GM19043 (cell line): Measurements from ENCODE around the gene LRCOL1.
"Not testable (repeated sequence)": the region's sequence is repeated elsewhere in the genome, so short reads cannot be mapped to it uniquely, and the experiment has no call there.

Experiments
- ATAC-seq: cut with Tn5 transposase; IDR thresholded peaks from one replicate; pipeline ENCODE4 v1.9.1; 2021; ENCODE audit warnings: low read depth; ENCODE audit not compliant: unreplicated experiment

Gene LRCOL1

DNA sequence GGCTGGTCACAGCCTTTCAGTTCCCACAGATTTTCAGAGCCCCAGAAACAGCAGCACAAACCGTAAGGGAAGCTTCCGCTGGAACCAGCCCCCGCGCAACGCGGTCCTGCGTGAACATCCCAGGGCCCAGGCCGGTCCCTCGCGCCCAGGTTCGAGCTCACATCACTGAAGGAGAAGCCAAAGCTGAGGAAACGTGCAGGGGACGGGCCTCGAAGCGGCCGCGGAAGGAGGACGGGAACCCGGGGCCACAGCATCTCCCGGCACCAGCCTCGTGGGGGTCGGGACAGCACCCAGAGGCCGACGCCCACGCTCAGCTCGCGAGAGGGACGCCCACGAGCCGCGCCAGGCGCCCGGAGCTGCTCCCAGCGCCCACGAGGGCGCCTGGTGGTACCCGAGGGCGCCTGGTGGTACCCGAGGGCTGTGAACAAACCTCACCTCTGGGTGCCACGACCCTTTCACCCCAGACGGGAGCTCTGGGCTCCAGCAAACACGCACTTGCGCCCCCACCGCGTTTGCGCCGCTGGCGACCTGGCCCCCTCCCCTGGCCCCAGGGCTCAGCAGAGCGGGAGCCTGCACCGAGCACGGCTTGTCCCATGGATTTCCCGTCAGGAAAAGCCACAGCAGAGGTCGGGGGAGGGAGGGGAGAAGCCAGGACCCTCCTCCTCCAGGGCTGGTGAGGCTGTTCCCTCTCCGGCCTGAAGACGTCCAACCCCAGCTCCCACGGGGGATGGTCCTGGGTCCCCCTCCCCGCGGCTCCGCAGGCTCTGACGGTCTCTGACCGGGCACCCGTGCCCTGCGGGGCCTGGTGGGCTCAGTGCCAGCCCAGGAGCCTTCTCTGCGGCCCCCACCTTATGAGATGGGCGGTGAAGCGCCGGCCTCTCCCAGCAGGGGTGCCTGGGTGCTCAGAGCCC is 6.9 kb downstream of the LRCOL1 start:
- no peak for ATAC-seq

DNA sequence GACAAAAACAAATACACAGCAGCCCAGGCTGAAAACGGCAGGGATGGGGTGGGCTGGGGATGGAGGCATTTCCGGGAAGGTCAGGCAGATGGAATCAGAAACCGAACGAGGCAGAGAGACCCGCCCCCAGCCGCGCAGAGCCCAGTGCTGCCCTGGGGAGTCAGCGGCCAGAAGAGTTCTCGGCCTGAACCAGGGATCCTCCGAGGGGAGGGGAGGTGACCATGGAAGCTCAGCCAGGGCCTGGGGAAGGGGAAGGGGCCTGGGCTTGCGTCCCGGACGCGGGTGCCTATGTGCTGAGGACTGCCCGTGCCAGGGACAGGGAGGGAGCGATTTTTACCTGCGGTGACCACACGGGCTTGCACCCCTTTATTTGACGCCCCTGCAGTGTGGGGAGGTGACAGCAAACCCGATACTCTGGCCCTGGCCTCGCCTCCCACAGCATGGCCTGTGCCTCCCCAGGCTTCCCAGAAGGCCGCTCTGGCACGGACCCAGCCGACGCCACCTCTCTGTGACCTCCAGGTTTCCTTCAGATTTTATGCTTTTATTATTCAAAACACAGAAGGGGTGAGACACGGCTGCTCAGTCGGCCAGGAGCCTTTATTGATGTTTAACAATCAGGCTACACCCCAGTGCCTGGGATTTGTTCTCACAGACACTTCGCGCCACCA is 7.7 kb downstream of the LRCOL1 start:
- ATAC-seq: no peak

DNA sequence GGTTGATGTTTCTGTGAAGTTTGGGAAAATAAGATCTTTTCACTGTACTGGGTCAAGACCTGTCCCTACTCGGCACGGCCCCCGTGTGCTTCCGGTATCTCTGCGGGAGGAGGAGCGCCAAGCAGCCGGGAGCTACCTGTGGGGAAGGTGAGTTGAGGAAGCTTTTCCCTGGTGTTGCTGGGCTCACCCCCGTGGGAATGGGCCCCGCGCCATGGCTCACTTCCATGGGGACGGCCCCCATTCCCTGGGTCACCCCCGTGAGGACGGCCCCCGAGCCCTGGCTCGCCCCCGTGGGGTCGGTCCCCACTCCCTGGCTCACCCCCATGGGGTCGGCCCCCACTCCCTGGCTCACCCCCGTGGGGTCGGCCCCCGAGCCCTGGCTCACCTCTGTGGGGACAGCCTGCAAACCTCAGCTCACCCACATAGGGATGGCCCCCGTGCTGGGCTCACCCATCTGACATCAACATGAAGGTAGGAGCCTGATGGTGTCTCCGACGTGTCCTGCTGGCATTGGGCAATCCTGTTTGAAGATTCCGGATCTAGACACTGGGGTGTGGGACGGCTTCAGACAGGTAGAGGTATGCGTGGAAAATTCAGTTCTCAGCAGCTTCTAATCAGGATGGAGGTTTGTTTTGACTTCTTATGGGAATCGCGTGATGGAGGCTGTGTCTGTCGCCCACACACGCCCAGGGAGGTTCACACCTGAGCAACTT is 9.1 kb downstream of the LRCOL1 start:
- no peak for ATAC-seq

DNA sequence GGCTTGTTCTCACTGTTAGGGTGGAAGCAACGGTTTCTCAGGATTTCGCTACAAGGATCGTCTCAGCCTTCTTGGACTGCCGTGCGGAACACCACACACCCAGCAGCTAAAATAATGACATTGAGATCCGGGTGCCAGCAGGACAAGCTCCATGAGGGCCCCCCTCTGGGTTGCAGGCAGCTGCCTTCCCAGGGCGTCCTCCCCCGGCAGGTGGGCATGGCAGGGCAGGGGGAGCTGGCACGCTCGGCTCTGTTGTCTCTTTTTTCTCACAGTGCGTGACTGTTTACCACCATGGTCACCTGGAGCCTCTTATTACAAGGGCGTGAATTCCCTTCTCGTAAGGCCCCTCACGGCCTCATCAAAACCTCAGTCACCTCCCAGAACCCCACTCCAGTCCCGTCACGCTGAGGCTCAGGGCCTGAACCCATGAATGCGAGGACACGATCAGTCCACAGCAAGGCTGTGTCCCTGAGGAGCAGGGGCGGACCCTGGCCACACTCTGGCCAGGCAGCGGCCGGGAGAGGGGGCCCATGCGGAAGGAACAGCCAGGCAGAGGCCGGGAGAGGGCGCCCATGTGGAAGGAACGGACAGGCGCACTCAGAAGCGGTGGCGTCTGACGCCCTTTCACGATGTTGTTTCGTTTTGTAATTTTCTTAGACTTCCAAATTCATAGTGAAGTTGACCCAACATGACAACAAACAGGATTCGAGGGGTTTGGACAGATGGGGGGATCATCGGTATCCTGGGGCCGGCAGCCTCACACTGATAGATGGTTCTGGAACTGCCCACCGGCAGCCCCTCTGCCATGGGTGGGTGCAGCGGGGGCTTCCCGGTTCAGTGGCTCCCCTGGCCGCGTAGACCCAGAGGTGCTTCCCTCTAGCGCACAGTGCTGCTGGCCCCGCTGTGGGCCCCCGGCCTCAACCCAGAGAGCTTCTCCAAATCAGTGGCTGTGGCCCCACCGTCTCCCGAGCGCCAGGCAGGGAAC is 10.0 kb downstream of the LRCOL1 start:
- no peak for ATAC-seq

DNA sequence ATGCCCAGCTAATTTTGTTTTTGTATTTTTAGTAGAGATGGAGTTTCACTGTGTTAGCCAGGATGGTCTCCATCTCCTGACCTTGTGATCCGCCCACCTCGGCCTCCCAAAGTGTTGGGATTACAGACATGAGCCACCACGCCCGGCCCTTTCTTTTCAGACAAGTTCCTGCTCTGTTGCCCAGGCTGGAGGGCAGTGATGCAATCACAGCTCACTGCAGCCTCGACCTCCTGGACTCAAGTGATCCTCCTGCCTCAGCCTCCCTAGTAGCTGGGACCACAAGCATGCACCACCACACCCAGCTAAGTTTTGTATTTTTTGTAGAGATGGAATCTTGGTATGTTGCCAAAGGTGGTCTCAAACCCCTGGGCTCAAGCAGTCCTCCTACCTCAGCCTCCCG is 10.9 kb downstream of the LRCOL1 start:
- not testable (repeated sequence) for ATAC-seq

DNA sequence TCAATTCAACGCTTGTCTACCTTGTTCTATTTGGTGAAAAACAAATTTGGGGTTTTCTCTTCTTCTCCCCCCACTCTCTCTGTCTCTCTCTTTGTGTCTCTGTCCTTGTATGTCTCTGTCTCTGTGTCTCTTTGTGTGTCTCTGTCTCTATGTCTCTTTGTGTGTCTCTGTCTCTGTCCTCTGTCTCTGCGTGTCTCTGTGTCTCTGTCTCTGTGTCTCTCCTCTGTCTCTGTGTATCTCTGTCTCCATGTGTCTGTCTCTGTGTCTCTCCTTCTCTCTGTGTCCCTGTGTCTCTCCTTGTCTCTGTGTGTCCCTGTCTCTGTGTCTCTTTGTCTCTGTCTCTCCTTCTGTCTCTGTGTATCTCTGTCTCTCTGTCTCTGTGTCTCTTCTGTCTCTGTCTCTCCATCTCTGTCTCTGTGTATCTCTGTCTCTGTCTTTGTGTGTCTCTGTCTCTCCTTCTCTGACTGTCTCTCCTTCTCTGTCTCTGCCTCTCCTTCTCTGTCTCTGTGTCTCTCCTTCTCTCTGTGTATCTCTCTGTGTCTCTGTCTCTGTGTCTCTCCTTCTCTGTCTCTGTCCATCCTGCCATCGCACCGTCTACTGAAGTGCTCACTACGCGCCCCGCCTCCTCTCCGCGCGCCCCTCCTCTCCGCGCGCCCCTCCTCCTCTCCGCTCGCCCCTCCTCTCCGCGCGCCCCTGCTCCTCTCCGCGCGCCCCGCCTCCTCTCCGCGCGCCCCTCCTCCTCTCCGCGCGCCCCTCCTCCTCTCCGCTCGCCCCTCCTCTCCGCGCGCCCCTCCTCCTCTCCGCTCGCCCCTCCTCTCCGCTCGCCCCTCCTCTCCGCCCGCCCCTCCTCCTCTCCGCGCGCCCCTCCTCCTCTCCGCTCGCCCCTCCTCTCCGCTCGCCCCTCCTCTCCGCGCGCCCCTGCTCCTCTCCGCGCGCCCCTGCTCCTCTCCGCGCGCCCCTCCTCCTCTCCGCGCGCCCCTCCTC is 12.8 kb downstream of the LRCOL1 start:
- no peak for ATAC-seq

DNA sequence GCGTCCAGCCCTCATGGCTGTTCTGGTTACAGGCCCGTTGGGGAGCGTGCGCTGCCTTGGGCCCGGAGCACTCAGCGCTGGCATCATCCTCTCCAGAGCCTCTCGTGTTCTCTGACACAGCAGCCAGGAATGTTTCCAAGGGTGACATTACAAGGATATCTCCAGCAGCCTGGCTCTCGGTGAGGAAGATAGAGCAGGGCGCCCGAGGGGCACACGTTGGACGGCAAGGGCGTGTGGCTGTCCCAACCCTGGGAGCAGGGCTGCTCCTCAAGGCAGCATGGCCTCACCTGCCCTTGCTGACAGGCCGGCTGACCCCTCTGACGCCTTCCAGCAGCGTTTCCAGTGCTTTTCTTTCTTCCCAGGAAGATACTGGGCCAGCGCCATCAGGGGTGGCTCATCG is 14.4 kb downstream of the LRCOL1 start:
- ATAC-seq: no peak

DNA sequence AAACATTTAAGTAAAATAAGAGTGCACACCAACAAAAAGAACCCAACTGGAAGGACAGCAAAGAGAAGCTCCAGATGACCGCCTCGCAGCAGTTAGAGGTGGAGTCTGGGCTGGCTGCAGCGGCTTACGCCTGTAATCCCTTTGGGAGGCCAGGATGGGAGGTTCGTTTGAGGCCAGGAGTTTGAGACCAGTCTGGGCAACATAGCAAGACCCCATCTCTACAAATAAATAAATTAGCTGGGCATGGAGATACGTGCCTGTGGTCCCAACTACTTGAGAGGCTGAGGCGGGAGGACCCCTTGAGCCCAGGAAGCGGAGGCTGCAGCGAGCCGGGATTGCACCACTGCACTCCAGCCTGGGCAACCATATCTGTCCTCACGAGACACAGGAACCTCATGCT is 15.2 kb downstream of the LRCOL1 start:
- no peak for ATAC-seq

DNA sequence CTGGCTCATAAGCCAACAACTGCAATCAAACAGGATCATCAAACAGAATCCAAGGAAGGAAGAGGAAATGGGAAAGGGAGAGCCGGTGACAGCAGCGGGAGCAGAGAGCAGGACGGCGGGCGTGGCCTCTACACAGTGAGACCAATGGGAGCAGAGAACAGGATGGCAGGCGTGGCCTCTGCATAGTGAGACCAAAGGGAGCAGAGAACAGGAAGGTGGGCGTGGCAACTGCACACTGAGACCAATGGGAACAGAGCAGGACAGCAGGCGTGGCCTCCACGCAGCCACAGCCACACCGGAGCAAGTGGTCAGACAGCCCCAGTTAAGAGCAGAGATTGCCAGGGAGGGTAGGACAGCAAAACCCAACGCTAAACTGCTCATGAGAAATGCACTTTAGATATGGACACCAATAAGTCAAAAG is 16.4 kb downstream of the LRCOL1 start:
- no peak for ATAC-seq

DNA sequence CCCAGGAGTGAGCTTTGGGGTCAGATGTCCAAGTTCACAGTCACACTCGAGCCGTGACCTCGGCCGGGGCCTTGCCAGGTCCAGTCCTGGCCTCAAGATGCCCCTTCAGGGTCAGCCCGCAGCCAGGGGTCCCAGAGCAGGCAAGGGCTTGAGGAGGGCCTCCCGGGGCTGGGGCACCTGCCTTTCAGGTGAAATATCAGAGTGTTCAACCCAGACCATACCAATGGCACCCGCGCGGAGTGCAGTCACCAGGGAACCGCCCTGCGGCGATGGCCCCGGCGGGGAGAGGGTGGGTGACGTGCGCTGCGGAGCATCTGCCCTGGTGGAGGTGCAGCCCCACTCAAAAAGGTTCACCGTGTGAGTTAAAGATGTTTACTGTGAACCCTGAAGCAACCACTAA is 16.9 kb downstream of the LRCOL1 start:
- no peak for ATAC-seq

DNA sequence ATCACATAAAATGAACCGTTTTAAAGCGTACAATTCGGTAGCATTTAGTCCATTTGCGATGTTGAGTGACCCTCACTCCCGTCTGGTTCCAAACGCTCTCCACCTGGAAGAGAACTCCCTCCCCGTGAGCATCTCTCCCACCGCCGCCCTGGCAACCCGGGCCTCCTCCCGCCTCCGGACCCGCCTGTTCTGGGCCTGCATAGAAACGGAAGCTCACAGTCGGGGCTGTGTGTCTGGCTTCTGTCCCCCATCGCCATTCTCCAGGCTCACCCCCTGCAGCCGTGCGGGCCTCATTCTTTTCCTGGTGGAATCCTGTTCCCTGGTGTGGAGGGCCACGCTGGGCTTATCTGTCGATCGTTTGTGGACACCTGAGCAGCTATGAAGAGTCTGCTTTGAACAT is 17.3 kb downstream of the LRCOL1 start:
- no peak for ATAC-seq

DNA sequence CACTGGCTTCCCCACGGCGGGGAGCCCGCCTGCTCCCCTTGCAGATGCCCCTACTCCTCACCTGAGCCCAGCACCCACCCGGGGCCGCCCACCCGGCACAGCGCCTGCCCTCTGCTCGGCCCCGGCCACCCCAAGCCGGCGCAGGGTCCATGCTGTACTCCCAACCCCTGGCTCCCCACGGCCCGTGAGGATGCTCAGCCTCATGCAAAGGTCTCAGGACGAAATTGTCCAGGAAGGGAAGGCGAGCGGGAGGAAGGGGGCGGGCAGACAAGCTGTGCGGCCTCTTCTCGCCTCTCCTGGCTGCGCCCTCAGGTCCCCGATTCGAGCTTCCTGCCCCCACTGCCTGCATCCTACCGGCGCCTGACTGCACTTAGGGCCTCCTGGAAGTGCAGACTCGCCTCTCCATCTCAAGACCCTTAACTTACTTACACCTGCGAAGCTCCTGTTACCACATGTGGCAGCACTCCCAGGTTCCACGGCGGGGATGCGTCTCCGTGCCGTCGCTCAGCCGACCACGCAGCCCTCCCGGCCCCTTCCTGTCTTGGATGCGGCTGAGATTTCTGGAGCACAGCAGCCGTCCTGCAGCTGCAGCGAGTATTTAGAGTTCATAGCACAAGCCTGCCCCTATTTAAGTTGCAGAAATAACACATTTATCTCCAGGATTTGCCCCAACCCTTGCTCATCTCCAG is 18.0 kb downstream of the LRCOL1 start:
- no peak for ATAC-seq

DNA sequence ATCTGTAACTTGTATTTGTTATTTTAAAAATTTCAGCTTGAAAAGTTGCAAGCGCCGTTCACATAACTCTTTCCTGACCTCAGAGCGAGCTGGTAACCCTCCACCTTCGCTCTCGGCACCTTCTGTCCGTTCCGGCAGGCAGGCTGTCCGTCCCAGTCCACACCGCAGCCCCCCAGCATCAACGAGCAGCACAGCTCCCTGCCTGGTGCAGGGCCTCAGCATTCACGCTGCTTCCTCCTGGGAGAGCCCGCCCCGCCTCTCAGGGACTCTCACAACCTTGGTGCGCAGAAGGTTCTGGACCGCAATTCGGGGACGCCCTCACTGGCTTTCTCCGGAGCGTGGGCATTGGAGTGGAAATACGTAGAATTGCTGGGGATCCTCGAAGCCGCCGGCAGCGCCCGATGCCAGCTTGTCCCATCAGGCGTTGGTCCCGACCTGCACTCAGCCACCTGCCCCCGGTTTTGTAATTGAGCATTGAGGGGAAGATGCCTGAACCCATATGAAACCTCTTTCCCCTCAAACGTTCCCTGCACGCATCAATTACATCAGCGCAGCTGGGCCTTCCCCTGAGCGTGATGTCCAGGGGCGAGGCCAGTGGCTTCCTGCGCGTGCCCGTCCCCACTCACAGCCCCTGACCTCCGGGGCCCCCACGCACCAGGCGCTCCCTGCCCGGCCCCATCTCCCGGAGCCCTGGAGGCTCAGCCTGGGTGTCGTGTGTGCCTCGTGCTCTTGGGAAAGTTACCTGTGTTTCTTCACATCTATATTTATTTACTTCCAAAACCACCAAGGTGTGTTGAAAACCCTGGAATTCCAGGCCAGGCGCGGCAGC is 19.1 kb downstream of the LRCOL1 start:
- no peak for ATAC-seq

DNA sequence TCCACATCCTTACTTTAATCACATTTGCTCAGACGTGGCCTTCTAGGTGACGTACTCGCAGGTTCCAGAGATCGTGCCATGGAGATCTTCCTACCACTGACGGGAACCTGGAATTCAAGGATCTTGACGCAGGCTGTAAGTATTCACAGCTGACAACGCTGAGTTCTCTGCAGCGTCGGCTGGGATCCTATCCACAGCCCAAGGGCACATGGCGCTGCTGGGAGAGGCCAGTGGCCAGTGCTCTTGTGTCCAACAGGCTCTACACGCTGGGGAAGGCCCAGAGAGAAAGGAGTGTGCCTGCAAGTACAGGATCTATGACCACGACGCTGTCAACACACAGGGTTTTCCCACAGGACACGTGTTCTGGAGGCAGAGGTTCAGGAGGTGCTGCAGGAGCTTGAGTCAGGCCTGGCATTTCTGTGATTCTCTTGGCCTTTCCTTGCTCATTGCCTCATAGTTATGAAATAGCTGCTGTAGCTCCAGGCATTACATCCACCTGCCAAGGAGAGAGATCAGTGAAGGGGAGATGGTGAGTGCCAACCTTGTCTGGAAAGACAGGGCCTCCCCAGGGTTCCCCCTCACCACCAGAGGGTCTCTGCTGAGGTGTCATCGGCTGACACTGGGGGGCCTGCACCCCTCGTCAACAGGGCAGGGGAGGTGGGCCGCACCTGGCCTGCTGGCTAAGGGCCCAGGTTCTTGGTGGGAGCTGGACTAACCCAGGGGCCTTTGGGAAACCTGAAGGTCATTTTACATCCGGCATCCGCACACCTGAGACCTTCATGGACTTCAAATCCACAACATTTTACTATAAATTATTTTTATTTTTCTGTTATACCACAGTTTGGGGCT is 21.3 kb downstream of the LRCOL1 start:
- ATAC-seq: no peak

DNA sequence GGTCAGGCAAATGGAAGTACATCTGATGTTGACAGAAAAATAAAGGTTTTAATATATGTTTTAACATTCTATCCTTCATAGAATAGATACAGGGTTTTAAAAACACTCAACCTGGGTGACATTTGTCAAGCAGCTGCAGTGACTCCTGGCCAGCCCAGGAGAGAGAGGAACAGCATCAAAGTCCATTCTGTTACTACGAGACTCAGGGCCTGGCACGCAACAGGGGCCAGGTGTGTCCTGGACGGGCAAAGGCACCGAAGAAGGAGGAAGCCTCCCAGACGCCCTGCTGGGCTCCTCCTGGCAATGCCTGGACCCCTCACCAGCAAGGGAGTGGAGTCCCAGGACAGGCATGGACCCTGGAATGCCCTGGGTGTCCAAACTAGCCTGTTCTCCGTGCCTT is 22.1 kb downstream of the LRCOL1 start:
- ATAC-seq: no peak

DNA sequence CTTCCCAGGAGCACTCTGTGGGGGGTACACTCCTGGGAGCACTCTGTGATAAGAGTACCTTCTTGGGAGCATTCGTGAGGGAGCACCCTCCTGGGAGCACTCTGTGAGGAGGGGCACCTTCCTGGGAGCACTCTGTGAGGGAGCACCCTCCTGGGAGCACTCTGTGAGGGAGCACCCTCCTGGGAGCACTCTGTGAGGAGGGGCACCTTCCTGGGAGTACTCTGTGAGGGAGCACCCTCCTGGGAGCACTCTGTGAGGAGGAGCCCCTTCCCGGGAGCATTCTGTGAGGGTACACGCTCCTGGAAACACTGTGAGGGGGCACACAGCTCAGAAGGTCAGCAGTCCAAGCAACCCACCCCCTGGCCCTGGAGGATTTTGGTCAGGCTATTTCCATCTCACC is 22.6 kb downstream of the LRCOL1 start:
- no peak for ATAC-seq

DNA sequence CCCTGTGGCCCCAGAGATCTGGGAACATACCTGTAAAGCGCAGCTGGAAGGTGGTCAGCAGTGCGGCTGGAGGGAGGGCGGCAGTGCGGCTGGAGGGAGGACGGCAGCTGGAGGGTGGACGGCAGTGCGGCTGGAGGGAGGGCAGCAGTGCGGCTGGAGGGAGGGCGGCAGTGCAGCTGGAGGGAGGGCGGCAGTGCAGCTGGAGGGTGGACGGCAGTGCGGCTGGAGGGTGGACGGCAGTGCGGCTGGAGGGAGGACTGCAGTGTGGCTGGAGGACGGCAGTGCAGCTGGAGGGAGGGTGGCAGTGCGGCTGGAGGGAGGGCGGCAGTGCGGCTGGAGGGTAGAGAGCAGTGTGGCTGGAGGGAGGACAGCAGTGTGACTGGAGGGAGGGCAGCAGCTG is 23.5 kb downstream of the LRCOL1 start:
- no peak for ATAC-seq
